A549 (cell line): Measurements from ENCODE around the gene PRG3. TPM values are rescaled to one million over a fixed set of nuclear protein-coding genes. Genes with fewer than 3 reads are reported as not detected.
A peak's percentile ranks its signal among the peaks of the same experiment; 100 is the strongest.

Experiments used
- ATAC-seq, 2 experiments: fragments of 200-7000 bp in 1 of 2; fragments of >200 bp in 1 of 2; cut with Nextera tagmentation in 1 of 2; cut with Tn5 transposase in 1 of 2; 3 replicates each; pipeline versions ENCODE4 v1.8.0 to v1.9.1; 2018 to 2020; ENCODE audit warnings: mild to moderate bottlenecking in 1 of 2, moderate library complexity in 1 of 2
- CTCF ChIA-PET: fragments of 300-600 bp; sonication (Branson Sonifier 250); formaldehyde crosslinking; extraction: SDS; loops from one replicate; lab custom pipeline; 2021; ENCODE audit warnings: antibody characterized with exemption, inconsistent platforms; lab: Yijun Ruan, JAX
- POLR2A ChIA-PET: fragments of 350-600 bp; formaldehyde crosslinking; extraction: SDS; loops from one replicate; lab custom pipeline; 2021; ENCODE audit warnings: antibody characterized with exemption, inconsistent platforms; lab: Yijun Ruan, JAX
- DNase-seq, 2 experiments: peaks; one replicate each; pipeline versions ENCODE4 v3.0.0 to v3.0.0-alpha.2; 2011 to 2016; ENCODE audit warnings: low read depth in 1 of 2, low spot score in 1 of 2
- FAIRE-seq: peaks from 2 replicates; lab custom pipeline; 2011; peaks lifted over from hg19 to GRCh38; lab: Jason Lieb, UNC
- H3K27ac ChIP-seq, 2 experiments: fragments of >200 bp; sonication (Bioruptor Twin); formaldehyde crosslinking; 3 replicates each; pipeline ENCODE4 v1.5.1; 2016 to 2017
- H3K4me1 ChIP-seq: fragments of >200 bp; sonication (Bioruptor Twin); formaldehyde crosslinking; 3 replicates; pipeline ENCODE4 v1.6.1; 2016
- H3K4me2 ChIP-seq: fragments of >200 bp; sonication (Bioruptor Twin); formaldehyde crosslinking; 3 replicates; pipeline ENCODE4 v1.6.1; 2016
- H3K4me3 ChIP-seq: fragments of >200 bp; sonication (Bioruptor Twin); formaldehyde crosslinking; 3 replicates; pipeline ENCODE4 v1.5.1; 2016
- H3K9me3 ChIP-seq: fragments of >200 bp; sonication (Bioruptor Twin); formaldehyde crosslinking; 3 replicates; pipeline ENCODE4 v1.6.1; 2016
- BHLHE40 ChIP-seq: IDR thresholded peaks from 2 replicates; pipeline ENCODE4 v1.6.1; 2012; ENCODE audit warnings: low read depth, low read length, inconsistent platforms
- EHF ChIP-seq: fragments of 250-450 bp; sonication (Bioruptor Pico); IDR thresholded peaks from 2 replicates; pipeline ENCODE4 v1.5.0; 2020; ENCODE audit warnings: mild to moderate bottlenecking
- EHMT2 ChIP-seq: fragments of 200-600 bp; sonication (generic); IDR thresholded peaks from 2 replicates; pipeline ENCODE4 v1.6.1; 2016; ENCODE audit warnings: antibody characterized with exemption, low read depth, mild to moderate bottlenecking, moderate library complexity
- ESRRA ChIP-seq: fragments of 150-350 bp; IDR thresholded peaks from 2 replicates; pipeline ENCODE4 v1.6.1; 2014; ENCODE audit warnings: mild to moderate bottlenecking, low read length, borderline replicate concordance
- FOSL2 ChIP-seq, 2 experiments: fragments of 450-650 bp in 1 of 2; fragments of >200 bp in 1 of 2; sonication (Bioruptor Twin) in 1 of 2; formaldehyde crosslinking; IDR thresholded peaks; 2 replicates each; pipeline versions ENCODE4 v1.5.0 to v1.6.1; 2016 to 2020; ENCODE audit warnings: mild to moderate bottlenecking in 1 of 2, moderate library complexity in 1 of 2
- FOXS1 ChIP-seq: fragments of 250-450 bp; sonication (Bioruptor Pico); IDR thresholded peaks from 2 replicates; pipeline ENCODE4 v1.5.0; 2020; ENCODE audit warnings: mild to moderate bottlenecking, moderate library complexity
- GATA3 ChIP-seq: IDR thresholded peaks from 2 replicates; pipeline ENCODE4 v1.6.1; 2012; ENCODE audit warnings: borderline replicate concordance
- HDAC2 ChIP-seq: fragments of 200-600 bp; sonication (generic); IDR thresholded peaks from 2 replicates; pipeline ENCODE4 v1.6.1; 2016
- MAFK ChIP-seq: fragments of 450-650 bp; IDR thresholded peaks from 2 replicates; pipeline ENCODE4 v1.6.1; 2014; ENCODE audit not compliant: partially characterized antibody
- MAZ ChIP-seq: fragments of 150-350 bp; IDR thresholded peaks from 2 replicates; pipeline ENCODE4 v1.6.1; 2014; ENCODE audit warnings: antibody characterized with exemption, low read depth, low read length, borderline replicate concordance
- MYC ChIP-seq: IDR thresholded peaks from 2 replicates; pipeline ENCODE4 v1.6.1; 2012; ENCODE audit warnings: mild to moderate bottlenecking, inconsistent platforms, low read length, improper control_type of control experiment, borderline replicate concordance
- NPAS2 ChIP-seq: fragments of 250-450 bp; sonication (Bioruptor Pico); IDR thresholded peaks from 2 replicates; pipeline ENCODE4 v1.8.0; 2022; ENCODE audit warnings: mild to moderate bottlenecking, moderate library complexity, borderline replicate concordance
- PHF8 ChIP-seq: fragments of 200-600 bp; sonication (generic); IDR thresholded peaks from 2 replicates; pipeline ENCODE4 v1.6.1; 2016; ENCODE audit warnings: low read depth, mild to moderate bottlenecking, antibody characterized with exemption, moderate library complexity, borderline replicate concordance
- POLR2A ChIP-seq: IDR thresholded peaks from 2 replicates; pipeline ENCODE4 v1.6.1; 2012; ENCODE audit warnings: mild to moderate bottlenecking, low read length
- POLR2AphosphoS2 ChIP-seq: conservative IDR thresholded peaks from 2 replicates; pipeline ENCODE4 v1.6.1; 2012; ENCODE audit warnings: low read length, improper control_type of control experiment, inconsistent platforms
- RAD21 ChIP-seq, 2 experiments: fragments of >200 bp in 1 of 2; sonication (Bioruptor Twin) in 1 of 2; formaldehyde crosslinking in 1 of 2; IDR thresholded peaks in 1 of 2; conservative IDR thresholded peaks in 1 of 2; 2 replicates in 1 of 2; 3 replicates in 1 of 2; pipeline ENCODE4 v1.6.1; 2012 to 2018; ENCODE audit warnings: inconsistent platforms in 1 of 2
- SMC3 ChIP-seq: fragments of >200 bp; sonication (Bioruptor Twin); formaldehyde crosslinking; IDR thresholded peaks from 3 replicates; pipeline ENCODE4 v1.6.1; 2018; ENCODE audit warnings: inconsistent platforms
- TP53 ChIP-seq: fragments of 250-450 bp; sonication (Bioruptor Pico); IDR thresholded peaks from 2 replicates; pipeline ENCODE4 v1.5.0; 2021; ENCODE audit warnings: mild to moderate bottlenecking, moderate library complexity
- ZNF302 ChIP-seq: fragments of 250-450 bp; sonication (Bioruptor Pico); IDR thresholded peaks from 2 replicates; pipeline ENCODE4 v1.9.0; 2021; ENCODE audit warnings: inconsistent platforms, mild to moderate bottlenecking, moderate library complexity
- ZSCAN20 ChIP-seq: fragments of 250-450 bp; sonication (Bioruptor Pico); IDR thresholded peaks from 2 replicates; pipeline ENCODE4 v1.8.0; 2022; ENCODE audit warnings: mild to moderate bottlenecking, moderate library complexity
- WGBS: methylation state at CpG from one replicate; pipeline ENCODE4 v1.1.6; 2017; ENCODE audit errors: missing lambda C conversion rate; 5-methylcytosine and 5-hydroxymethylcytosine counted together
- polyA plus RNA-seq, 4 experiments: library from polyadenylated mRNA; depleted of rRNA in 3 of 4; stranded (reverse); fragments of >200 nt; fragmentation: RNase III in 1 of 4; extraction: RNeasy Plus Mini Kit Qiagen cat#74134 plus additional on column Dnase treatment in 1 of 4; gene quantifications; 2 replicates in 3 of 4; 3 replicates in 1 of 4; pipeline ENCODE4 v1.2.3, GENCODE V29; 2011 to 2017
- TF ChIP-seq, protein P1 (sequence below): fragments of 250-450 bp; sonication (Bioruptor Pico); IDR thresholded peaks from 2 replicates; pipeline ENCODE4 v1.5.0; 2021; ENCODE audit warnings: mild to moderate bottlenecking, moderate library complexity, borderline replicate concordance
- TF ChIP-seq, protein P2 (sequence below): IDR thresholded peaks from 2 replicates; pipeline ENCODE4 v1.6.1; 2012
- TF ChIP-seq, protein P3 (sequence below): fragments of >200 bp; sonication (Bioruptor Twin); formaldehyde crosslinking; IDR thresholded peaks from 3 replicates; pipeline ENCODE4 v1.5.1; 2016
- TF ChIP-seq, protein P4 (sequence below): fragments of >200 bp; sonication (Bioruptor Twin); formaldehyde crosslinking; IDR thresholded peaks from 2 replicates; pipeline ENCODE4 v1.6.1; 2016
- TF ChIP-seq, protein P5 (sequence below): fragments of 150-350 bp; IDR thresholded peaks from 2 replicates; pipeline ENCODE4 v1.6.1; 2014; ENCODE audit warnings: low read depth, mild to moderate bottlenecking, low read length
- TF ChIP-seq, protein P6 (sequence below): IDR thresholded peaks from 2 replicates; pipeline ENCODE4 v1.6.1; 2012

The PRG3 gene
- polyA plus RNA-seq, 2 of the 4 experiments (the other 2 are of a cell fraction), result not detected

DNA sequence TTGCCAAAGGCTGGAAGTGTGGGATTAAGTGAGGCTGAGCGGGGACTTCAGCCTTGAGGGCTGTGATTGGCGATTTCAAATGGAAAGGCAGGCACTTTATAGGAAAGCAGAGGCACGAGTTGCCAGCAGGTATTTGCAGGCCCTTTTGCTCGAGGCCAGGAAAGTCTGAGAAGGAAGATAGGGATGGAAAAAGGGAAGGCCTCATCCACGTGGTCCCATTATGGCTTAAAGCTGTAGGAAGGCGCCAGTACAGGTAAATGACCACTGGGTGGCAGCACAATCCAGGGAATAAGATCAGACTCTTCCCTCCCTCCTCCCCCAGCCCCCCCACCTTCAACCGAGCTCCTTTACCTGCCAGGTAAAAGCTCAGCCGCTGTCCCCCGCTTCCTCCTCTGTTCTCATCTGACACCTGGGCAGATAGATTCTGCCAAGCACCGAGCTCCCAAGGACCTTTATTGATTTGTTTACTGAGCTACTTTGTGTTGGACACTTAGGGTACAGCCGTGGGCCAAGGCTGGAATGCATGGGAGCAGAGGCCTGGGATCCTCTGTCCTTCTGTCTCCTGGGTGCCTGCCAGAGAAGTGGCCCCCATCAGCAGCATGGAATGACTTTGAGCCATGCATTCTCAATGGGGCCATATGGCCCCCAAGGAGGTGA is 35.3 kb downstream of the PRG3 start:
- ATAC-seq (peak; percentile 66 to 78), DNase-seq (peak; percentile 81 to 84), FAIRE-seq (no peak)
- Histone ChIP-seq H3K27ac (peak overlapping the region; percentile 50 to 75; a peak in 5 of 6 replicates), H3K4me2 (no peak overlapping the region), H3K4me1 (peaks cover 18% of the 10 kb centered on the region), H3K4me3 (no peak overlapping the region), H3K9me3 (peaks cover 3% of the 10 kb centered on the region)
- no peak for TF ChIP-seq NPAS2 (CRISPR knock-in tag)
- 0 out of 2 replicates have a peak, but pooled peaks have one; percentile 54 for TF ChIP-seq MAZ
- TF ChIP-seq FOSL2 (IDR thresholded peaks at IDR 0.05), result no peak
- TF ChIP-seq FOSL2 (CRISPR knock-in tag; IDR thresholded peaks at IDR 0.05), result no peak
- TF ChIP-seq TP53 (CRISPR knock-in tag), result no peak
- peak; percentile 85 for TF ChIP-seq SMC3
- TF ChIP-seq, protein P1, sequence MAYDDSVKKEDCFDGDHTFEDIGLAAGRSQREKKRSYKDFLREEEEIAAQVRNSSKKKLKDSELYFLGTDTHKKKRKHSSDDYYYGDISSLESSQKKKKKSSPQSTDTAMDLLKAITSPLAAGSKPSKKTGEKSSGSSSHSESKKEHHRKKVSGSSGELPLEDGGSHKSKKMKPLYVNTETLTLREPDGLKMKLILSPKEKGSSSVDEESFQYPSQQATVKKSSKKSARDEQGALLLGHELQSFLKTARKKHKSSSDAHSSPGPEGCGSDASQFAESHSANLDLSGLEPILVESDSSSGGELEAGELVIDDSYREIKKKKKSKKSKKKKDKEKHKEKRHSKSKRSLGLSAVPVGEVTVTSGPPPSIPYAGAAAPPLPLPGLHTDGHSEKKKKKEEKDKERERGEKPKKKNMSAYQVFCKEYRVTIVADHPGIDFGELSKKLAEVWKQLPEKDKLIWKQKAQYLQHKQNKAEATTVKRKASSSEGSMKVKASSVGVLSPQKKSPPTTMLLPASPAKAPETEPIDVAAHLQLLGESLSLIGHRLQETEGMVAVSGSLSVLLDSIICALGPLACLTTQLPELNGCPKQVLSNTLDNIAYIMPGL (CRISPR knock-in tag), result no peak
- TF ChIP-seq, protein P2, sequence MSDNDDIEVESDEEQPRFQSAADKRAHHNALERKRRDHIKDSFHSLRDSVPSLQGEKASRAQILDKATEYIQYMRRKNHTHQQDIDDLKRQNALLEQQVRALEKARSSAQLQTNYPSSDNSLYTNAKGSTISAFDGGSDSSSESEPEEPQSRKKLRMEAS, result peak; percentile 91
- TF ChIP-seq RAD21 (conservative IDR thresholded peaks at IDR 0.05 in 1 of 2, IDR thresholded peaks at IDR 0.05 in 1 of 2), result peak; percentile 82 to 97
- TF ChIP-seq PHF8, result no peak
- TF ChIP-seq MYC, result peak; percentile 70
- no peak for TF ChIP-seq ZSCAN20 (CRISPR knock-in tag)
- TF ChIP-seq MAFK, result no peak
- TF ChIP-seq, protein P3, sequence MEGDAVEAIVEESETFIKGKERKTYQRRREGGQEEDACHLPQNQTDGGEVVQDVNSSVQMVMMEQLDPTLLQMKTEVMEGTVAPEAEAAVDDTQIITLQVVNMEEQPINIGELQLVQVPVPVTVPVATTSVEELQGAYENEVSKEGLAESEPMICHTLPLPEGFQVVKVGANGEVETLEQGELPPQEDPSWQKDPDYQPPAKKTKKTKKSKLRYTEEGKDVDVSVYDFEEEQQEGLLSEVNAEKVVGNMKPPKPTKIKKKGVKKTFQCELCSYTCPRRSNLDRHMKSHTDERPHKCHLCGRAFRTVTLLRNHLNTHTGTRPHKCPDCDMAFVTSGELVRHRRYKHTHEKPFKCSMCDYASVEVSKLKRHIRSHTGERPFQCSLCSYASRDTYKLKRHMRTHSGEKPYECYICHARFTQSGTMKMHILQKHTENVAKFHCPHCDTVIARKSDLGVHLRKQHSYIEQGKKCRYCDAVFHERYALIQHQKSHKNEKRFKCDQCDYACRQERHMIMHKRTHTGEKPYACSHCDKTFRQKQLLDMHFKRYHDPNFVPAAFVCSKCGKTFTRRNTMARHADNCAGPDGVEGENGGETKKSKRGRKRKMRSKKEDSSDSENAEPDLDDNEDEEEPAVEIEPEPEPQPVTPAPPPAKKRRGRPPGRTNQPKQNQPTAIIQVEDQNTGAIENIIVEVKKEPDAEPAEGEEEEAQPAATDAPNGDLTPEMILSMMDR, result peak; percentile 91
- CTCF ChIA-PET, result interaction anchor here (0.7 to 13.0 kb wide), 30 partner anchors 8 to 311 kb away, joined by 3 to 139 read pairs (median 6); partner anchors contain the start of genes CLP1, P2RX3, RTN4RL2 and SSRP1
- POLR2A ChIA-PET, result interaction anchor here (0.5 to 1.4 kb wide), 4 partner anchors 10 to 179 kb away, joined by 3 to 8 read pairs (median 4); partner anchors contain the start of gene SSRP1
- 18% methylated on average over 11 of the region's 11 CpGs for WGBS

DNA sequence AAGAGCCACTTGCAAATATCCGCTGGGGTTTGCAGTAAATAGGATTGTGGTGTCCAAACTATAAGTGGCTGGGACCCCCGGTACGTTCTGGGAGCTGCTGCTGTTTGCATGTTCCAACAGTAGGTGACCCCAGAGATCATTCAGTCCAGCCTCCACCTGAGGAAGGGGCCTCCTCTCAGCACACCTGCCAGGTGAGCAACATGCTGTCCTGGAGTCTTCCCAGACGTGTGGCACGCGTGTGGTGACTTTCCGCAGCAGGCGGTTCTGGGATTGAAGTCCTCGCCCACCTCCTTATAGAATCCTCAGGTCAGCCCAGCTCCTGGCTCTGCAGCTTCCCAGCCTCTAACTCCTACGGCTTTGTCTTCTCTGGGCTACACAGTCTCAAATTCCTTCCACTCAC is 36.1 kb downstream of the PRG3 start:
- no peak for ATAC-seq
- H3K4me3 ChIP-seq, result no peak overlapping the region
- FAIRE-seq, result no peak
- TF ChIP-seq POLR2AphosphoS2 (no peak), GATA3 (no peak), MAFK (no peak), EHF (CRISPR knock-in tag) (no peak), EHMT2 (no peak), ZNF302 (no peak), HDAC2 (no peak), FOXS1 (CRISPR knock-in tag) (no peak), MAZ (no peak), ESRRA (no peak), POLR2A (no peak), TP53 (CRISPR knock-in tag) (no peak), BHLHE40 (no peak)
- TF ChIP-seq, protein P3, result no peak
- TF ChIP-seq, protein P4, sequence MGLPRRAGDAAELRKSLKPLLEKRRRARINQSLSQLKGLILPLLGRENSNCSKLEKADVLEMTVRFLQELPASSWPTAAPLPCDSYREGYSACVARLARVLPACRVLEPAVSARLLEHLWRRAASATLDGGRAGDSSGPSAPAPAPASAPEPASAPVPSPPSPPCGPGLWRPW, result no peak
- TF ChIP-seq, protein P5, sequence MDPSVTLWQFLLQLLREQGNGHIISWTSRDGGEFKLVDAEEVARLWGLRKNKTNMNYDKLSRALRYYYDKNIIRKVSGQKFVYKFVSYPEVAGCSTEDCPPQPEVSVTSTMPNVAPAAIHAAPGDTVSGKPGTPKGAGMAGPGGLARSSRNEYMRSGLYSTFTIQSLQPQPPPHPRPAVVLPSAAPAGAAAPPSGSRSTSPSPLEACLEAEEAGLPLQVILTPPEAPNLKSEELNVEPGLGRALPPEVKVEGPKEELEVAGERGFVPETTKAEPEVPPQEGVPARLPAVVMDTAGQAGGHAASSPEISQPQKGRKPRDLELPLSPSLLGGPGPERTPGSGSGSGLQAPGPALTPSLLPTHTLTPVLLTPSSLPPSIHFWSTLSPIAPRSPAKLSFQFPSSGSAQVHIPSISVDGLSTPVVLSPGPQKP, result no peak
- TF ChIP-seq, protein P6, sequence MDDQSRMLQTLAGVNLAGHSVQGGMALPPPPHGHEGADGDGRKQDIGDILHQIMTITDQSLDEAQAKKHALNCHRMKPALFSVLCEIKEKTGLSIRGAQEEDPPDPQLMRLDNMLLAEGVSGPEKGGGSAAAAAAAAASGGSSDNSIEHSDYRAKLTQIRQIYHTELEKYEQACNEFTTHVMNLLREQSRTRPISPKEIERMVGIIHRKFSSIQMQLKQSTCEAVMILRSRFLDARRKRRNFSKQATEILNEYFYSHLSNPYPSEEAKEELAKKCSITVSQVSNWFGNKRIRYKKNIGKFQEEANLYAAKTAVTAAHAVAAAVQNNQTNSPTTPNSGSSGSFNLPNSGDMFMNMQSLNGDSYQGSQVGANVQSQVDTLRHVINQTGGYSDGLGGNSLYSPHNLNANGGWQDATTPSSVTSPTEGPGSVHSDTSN, result no peak
- H3K27ac ChIP-seq, result peak overlapping the region; percentile 50 to 75; a peak in 5 of 6 replicates
- WGBS, result 91% methylated on average over 10 of the region's 10 CpGs
- DNase-seq, result no peak
- H3K4me1 ChIP-seq, result peaks cover 17% of the 10 kb centered on the region
- no peak overlapping the region for H3K4me2 ChIP-seq
- ChIA-PET POLR2A (no interaction called here), CTCF (interaction anchor here (1.2 to 13.0 kb wide), 12 partner anchors 10 to 299 kb away, joined by 3 to 139 read pairs (median 9); partner anchors contain the start of genes SSRP1 and TIMM10)
- H3K9me3 ChIP-seq, result no peaks in the 10 kb centered on the region
